Vagina (tissue), 2 donors: ENCODE data around the gene UBE2G2.

Experiments
- POLR2A ChIP-seq, 2 donors: fragments of 450-650 bp; IDR thresholded peaks; one replicate each; pipeline ENCODE4 v1.6.1; 2017; ENCODE audit warnings: antibody characterized with exemption in 2 of 2, mild to moderate bottlenecking in 2 of 2, moderate library complexity in 2 of 2
- POLR2AphosphoS5 ChIP-seq, 2 donors: sonication (generic); formaldehyde crosslinking; IDR thresholded peaks; one replicate each; pipeline ENCODE4 v1.9.0; 2017; ENCODE audit warnings: antibody characterized with exemption in 2 of 2, mild to moderate bottlenecking in 2 of 2, low read depth in 1 of 2; ENCODE audit not compliant: insufficient read depth in 1 of 2
- TF ChIP-seq, protein P1 (sequence below), 3 experiments: fragments of 450-650 bp in 2 of 3; fragments of 200-600 bp in 1 of 3; sonication (generic) in 1 of 3; IDR thresholded peaks; one replicate each; pipeline ENCODE4 v1.5.1; 2017 to 2019; ENCODE audit warnings: antibody characterized with exemption in 3 of 3, mild to moderate bottlenecking in 2 of 3, moderate library complexity in 2 of 3

DNA sequence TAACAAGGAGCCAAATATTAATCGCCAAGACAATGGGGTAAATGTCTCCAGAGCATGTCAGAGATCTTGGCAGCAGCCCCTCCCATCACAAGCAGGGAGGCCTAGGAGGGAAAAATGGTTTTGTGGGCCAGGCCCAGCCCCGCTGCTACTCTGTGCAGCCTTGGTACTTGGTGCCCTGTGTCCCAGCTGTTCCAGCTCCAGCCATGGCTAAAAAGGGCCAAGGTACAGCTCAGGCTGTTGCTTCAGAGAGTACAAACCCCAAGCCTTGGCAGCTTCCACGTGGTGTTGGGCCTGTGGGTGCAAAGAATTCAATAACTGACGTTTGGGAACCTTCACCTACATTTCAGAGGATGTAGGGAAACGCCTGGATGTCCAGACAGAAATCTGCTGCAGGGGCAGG lies 10.4 kb downstream of the UBE2G2 start:
- TF ChIP-seq POLR2AphosphoS5 (IDR thresholded peaks at IDR 0.05; ENCODE audit: insufficient read depth in 1 of 2, low read depth in 1 of 2) = no peak
- TF ChIP-seq, protein P1, sequence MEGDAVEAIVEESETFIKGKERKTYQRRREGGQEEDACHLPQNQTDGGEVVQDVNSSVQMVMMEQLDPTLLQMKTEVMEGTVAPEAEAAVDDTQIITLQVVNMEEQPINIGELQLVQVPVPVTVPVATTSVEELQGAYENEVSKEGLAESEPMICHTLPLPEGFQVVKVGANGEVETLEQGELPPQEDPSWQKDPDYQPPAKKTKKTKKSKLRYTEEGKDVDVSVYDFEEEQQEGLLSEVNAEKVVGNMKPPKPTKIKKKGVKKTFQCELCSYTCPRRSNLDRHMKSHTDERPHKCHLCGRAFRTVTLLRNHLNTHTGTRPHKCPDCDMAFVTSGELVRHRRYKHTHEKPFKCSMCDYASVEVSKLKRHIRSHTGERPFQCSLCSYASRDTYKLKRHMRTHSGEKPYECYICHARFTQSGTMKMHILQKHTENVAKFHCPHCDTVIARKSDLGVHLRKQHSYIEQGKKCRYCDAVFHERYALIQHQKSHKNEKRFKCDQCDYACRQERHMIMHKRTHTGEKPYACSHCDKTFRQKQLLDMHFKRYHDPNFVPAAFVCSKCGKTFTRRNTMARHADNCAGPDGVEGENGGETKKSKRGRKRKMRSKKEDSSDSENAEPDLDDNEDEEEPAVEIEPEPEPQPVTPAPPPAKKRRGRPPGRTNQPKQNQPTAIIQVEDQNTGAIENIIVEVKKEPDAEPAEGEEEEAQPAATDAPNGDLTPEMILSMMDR (IDR thresholded peaks at IDR 0.05) = no peak
- no peak for TF ChIP-seq POLR2A (IDR thresholded peaks at IDR 0.05)
